HepG2 (cell line): ENCODE measurements around the gene KATNA1. TPM values are rescaled to one million over a fixed set of nuclear protein-coding genes. Genes with fewer than 3 reads are reported as not detected.

Source experiments
- CBFB ChIP-seq: sonication (generic); formaldehyde crosslinking; IDR thresholded peaks from 2 replicates; pipeline ENCODE4 v1.4.0; 2020; ENCODE audit warnings: missing genetic modification reagents
- CSRNP2 ChIP-seq: sonication (generic); formaldehyde crosslinking; conservative IDR thresholded peaks from 2 replicates; pipeline ENCODE4 v1.8.0; 2022; ENCODE audit warnings: low read depth, missing genetic modification reagents
- E2F1 ChIP-seq: sonication (generic); formaldehyde crosslinking; IDR thresholded peaks from 2 replicates; pipeline ENCODE4 v1.5.0; 2020; ENCODE audit warnings: missing genetic modification reagents
- HDAC6 ChIP-seq: fragments of 200-600 bp; sonication (generic); IDR thresholded peaks from 2 replicates; pipeline ENCODE4 v1.7.0; 2017; ENCODE audit warnings: mild to moderate bottlenecking, antibody characterized with exemption, low read length, low read depth
- HNRNPH1 ChIP-seq: fragments of 200-400 bp; formaldehyde crosslinking; optimal IDR thresholded peaks from 2 replicates; pipeline ENCODE3; 2017; ENCODE audit warnings: mild to moderate bottlenecking, low read depth, low read length
- MATR3 ChIP-seq: sonication (generic); formaldehyde crosslinking; IDR thresholded peaks from 2 replicates; pipeline ENCODE4 v1.4.0; 2020; ENCODE audit warnings: missing genetic modification reagents
- SMAD9 ChIP-seq: sonication (generic); formaldehyde crosslinking; IDR thresholded peaks from 2 replicates; pipeline ENCODE4 v1.5.1; 2020; ENCODE audit warnings: mild to moderate bottlenecking, missing genetic modification reagents
- SNAPC2 ChIP-seq: sonication (generic); formaldehyde crosslinking; IDR thresholded peaks from 2 replicates; pipeline ENCODE4 v1.8.1; 2022; ENCODE audit warnings: mild to moderate bottlenecking, missing genetic modification reagents
- SNAPC5 ChIP-seq: sonication (generic); formaldehyde crosslinking; IDR thresholded peaks from 2 replicates; pipeline ENCODE4 v1.8.1; 2023; ENCODE audit warnings: mild to moderate bottlenecking, missing genetic modification reagents, borderline replicate concordance
- SP5 ChIP-seq: IDR thresholded peaks from 2 replicates; pipeline ENCODE4 v1.6.1; 2016; ENCODE audit warnings: low read depth, borderline replicate concordance
- ZFP91 ChIP-seq: sonication (generic); formaldehyde crosslinking; IDR thresholded peaks from 2 replicates; pipeline ENCODE4 v1.9.0; 2022; ENCODE audit warnings: missing genetic modification reagents, mild to moderate bottlenecking, borderline replicate concordance
- ZNF276 ChIP-seq: sonication (generic); formaldehyde crosslinking; IDR thresholded peaks from 2 replicates; pipeline ENCODE4 v1.4.0; 2020; ENCODE audit warnings: mild to moderate bottlenecking, low read depth, missing genetic modification reagents
- ZNF281 ChIP-seq: sonication (generic); formaldehyde crosslinking; IDR thresholded peaks from 2 replicates; pipeline ENCODE4 v1.4.0; 2020; ENCODE audit warnings: missing genetic modification reagents, borderline replicate concordance
- ZNF292 ChIP-seq: sonication (generic); formaldehyde crosslinking; IDR thresholded peaks from 2 replicates; pipeline ENCODE4 v1.8.1; 2022; ENCODE audit warnings: mild to moderate bottlenecking, low read depth, missing genetic modification reagents, borderline replicate concordance
- ZNF33A ChIP-seq: sonication (generic); formaldehyde crosslinking; IDR thresholded peaks from 2 replicates; pipeline ENCODE4 v1.5.1; 2020; ENCODE audit warnings: missing genetic modification reagents, mild to moderate bottlenecking, moderate library complexity, borderline replicate concordance
- ZNF691 ChIP-seq: sonication (generic); formaldehyde crosslinking; IDR thresholded peaks from 2 replicates; pipeline ENCODE4 v1.4.0; 2020; ENCODE audit warnings: missing genetic modification reagents, low read depth, mild to moderate bottlenecking, borderline replicate concordance
- polyA plus RNA-seq, 8 experiments: library from polyadenylated mRNA; depleted of rRNA in 3 of 8; stranded (reverse) in 7 of 8; unstranded in 1 of 8; fragments of >200 nt; fragmentation: Illumina TruSeq in 4 of 8; extraction: Trizol in 4 of 8; gene quantifications; 2 replicates each; pipeline versions ENCODE4 v1.2.1 to v1.2.3, GENCODE V29; 2011 to 2016; ENCODE audit warnings: low read depth in 4 of 8, missing spikeins in 1 of 8, mixed read lengths in 1 of 8; ENCODE audit not compliant: insufficient read depth in 1 of 8
- total RNA-seq, 5 experiments: library from RNA; depleted of rRNA; stranded (reverse); fragments of >200 nt; fragmentation: Illumina TruSeq; extraction: Trizol; gene quantifications; 2 replicates each; pipeline ENCODE4 v1.2.3, GENCODE V29; 2016; ENCODE audit warnings: low read depth in 1 of 5

The KATNA1 gene
- total and polyA plus RNA-seq, 2 of the 13 experiments (the other 11 are each of a cell fraction or from before 2014, with no cell fraction given) = 14.8 to 25.3 TPM

GRCh38 chr6:149648148-149649145 lies at the start of gene KATNA1 (continued):
- peak; percentile 98 for TF ChIP-seq ZFP91 (CRISPR knock-in tag)
- peak; percentile 96 for TF ChIP-seq E2F1 (CRISPR knock-in tag)
- no peak for TF ChIP-seq MATR3 (CRISPR knock-in tag)
- TF ChIP-seq ZNF33A = peak; percentile 65; the same call in 1 of the 2 replicates
- peak; percentile 88 for TF ChIP-seq SP5 (CRISPR knock-in tag)
- peak; percentile 88 for TF ChIP-seq CBFB (CRISPR knock-in tag)
- peak; percentile 99 for TF ChIP-seq ZNF691 (CRISPR knock-in tag)
- peak; percentile 99 for TF ChIP-seq ZNF276
- peak; percentile 30 for TF ChIP-seq HNRNPH1
- peak; percentile 96; the same call in 1 of the 2 replicates for TF ChIP-seq SMAD9 (CRISPR knock-in tag)
- peak; percentile 97 for TF ChIP-seq SNAPC2 (CRISPR knock-in tag)
- TF ChIP-seq ZNF281 (CRISPR knock-in tag) = peak; percentile 64; the same call in 1 of the 2 replicates
- peak; percentile 95; the same call in 1 of the 2 replicates for TF ChIP-seq CSRNP2 (CRISPR knock-in tag)
- peak; percentile 96; the same call in 1 of the 2 replicates for TF ChIP-seq SNAPC5
- peak; percentile 86 for TF ChIP-seq ZNF292 (CRISPR knock-in tag)
- no peak for TF ChIP-seq HDAC6
